NB4 (cell line): ENCODE data around the gene ARFRP1.

Source experiments
- DNase-seq: peaks from one replicate; pipeline ENCODE4 v3.0.0; 2010; ENCODE audit warnings: low read depth
- H3K4me3 ChIP-seq: one replicate; pipeline ENCODE4 v1.5.1; 2011; ENCODE audit warnings: mild to moderate bottlenecking, low read depth, low read length, moderate library complexity
- MYC ChIP-seq: IDR thresholded peaks from 2 replicates; pipeline ENCODE4 v1.6.1; 2011; ENCODE audit warnings: low read depth, low read length
- POLR2A ChIP-seq: IDR thresholded peaks from 2 replicates; pipeline ENCODE4 v1.6.1; 2011; ENCODE audit warnings: mild to moderate bottlenecking; ENCODE audit not compliant: insufficient read length; ENCODE audit errors: extremely low read depth
- TF ChIP-seq, protein P1 (sequence below): IDR thresholded peaks from 2 replicates; pipeline ENCODE4 v1.6.1; 2011; ENCODE audit warnings: low read depth, low read length
- TF ChIP-seq, protein P2 (sequence below): IDR thresholded peaks from one replicate; pipeline ENCODE4 v1.5.1; 2012; ENCODE audit warnings: low read depth, low read length

ARFRP1 gene

DNA sequence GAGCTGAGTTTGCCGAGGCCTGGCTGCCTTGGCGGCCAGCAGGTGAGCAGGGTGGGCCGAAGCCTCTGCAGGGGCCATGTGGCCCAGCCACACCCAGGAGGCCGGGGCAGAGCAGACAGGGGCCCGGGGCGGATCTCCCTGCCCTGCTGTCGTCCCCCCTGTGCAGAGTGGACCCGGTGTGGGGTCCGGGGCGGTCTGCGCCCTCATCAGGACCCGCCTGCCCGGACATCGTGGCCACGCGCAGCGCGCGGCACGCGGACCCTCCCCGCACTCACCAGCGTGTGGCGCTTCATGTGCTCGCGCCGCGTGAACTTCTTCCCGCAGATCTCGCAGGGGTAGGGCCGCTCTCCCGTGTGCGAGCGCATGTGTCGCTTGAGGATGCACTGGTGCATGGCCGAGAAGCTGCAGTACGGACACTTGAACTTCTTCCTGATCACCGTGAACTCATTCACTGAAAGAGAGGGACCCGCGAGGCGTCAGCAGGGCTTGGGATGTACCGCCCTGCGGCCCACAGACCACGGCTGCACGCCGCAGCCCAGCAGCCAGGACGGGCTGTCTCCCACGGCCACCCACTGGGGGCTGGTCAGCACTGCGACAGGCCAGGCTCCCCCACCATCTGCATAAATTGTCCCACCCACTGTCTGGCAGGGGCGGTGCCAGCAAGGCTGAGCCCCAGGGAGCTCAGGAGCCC is 44.8 kb upstream of the ARFRP1 start:
- TF ChIP-seq, protein P1, sequence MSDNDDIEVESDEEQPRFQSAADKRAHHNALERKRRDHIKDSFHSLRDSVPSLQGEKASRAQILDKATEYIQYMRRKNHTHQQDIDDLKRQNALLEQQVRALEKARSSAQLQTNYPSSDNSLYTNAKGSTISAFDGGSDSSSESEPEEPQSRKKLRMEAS: no peak
- TF ChIP-seq POLR2A: no peak
- TF ChIP-seq, protein P2, sequence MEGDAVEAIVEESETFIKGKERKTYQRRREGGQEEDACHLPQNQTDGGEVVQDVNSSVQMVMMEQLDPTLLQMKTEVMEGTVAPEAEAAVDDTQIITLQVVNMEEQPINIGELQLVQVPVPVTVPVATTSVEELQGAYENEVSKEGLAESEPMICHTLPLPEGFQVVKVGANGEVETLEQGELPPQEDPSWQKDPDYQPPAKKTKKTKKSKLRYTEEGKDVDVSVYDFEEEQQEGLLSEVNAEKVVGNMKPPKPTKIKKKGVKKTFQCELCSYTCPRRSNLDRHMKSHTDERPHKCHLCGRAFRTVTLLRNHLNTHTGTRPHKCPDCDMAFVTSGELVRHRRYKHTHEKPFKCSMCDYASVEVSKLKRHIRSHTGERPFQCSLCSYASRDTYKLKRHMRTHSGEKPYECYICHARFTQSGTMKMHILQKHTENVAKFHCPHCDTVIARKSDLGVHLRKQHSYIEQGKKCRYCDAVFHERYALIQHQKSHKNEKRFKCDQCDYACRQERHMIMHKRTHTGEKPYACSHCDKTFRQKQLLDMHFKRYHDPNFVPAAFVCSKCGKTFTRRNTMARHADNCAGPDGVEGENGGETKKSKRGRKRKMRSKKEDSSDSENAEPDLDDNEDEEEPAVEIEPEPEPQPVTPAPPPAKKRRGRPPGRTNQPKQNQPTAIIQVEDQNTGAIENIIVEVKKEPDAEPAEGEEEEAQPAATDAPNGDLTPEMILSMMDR: peak; percentile 3
- TF ChIP-seq MYC: no peak
- DNase-seq: no peak
- no peak overlapping the region for H3K4me3 ChIP-seq

DNA sequence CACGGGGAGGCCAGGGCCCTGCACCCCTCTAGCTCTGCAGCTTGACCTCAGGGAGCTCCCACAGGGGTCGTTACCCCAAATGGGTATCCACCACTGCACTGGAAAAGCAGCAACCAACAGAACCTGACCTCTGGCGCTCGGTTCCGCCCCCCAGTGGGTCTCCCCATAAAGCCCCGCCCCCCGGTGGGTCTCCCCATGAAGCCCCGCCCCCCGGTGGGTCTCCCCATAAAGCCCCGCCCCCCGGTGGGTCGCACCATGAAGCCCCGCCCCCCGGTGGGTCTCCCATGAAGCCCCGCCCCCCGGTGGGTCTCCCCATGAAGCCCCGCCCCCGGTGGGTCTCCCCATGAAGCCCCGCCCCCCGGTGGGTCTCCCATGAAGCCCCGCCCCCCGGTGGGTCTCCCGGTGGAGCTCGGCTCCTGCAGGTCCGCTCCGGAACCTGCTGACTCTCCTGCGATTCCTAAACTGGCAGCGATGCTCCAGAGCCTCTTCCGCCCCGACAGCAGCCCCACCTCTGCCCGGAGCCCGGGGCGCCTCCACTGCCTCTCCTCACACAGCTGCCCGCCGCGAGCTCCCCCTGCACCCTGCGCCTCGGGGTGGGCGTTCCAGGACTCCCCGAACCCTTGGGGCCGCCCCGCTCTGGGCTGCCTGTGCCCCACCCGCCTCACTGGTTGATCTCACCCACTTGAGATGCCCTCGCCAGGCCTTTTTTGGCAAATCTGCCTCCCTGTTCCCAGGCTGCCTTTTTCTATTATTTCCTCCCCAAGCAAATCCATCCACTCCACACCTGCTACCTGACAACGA is 43.9 kb upstream of the ARFRP1 start:
- TF ChIP-seq MYC (no peak), POLR2A (no peak)
- TF ChIP-seq, protein P2: no peak
- TF ChIP-seq, protein P1: no peak
- DNase-seq: no peak
- H3K4me3 ChIP-seq: no peak overlapping the region

DNA sequence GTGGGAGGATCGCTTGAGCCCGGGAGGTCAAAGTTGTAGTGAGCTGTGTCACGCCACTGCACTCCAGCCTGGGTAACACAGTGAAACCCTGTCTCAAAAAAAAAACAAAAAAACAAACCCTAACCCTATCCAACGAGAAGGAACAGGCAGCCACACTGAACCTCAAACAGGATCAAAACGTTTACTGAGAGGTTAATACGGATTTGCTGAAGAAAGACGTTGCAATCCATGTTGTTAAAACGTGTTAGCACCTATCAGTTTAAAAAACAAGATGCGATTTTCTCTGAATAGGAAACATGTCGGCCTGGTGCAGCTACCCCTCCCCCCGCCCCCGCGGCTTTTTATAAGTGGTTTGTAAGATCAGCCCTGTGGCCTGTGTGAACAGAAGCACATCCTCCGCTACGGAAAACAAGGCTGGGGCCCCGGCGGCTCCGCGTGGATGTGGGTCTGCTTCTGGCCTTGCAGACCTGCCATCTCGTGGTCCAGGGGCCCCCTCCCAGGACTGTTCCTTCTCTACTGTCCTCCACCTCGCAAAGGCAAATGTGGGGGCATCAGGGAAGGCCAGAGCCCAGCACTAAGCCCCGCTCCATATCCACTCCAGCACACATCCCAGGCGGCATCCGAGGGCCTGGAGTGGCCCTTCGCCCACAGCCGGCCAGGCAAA is 43.2 kb upstream of the ARFRP1 start:
- no peak overlapping the region for H3K4me3 ChIP-seq
- DNase-seq: peak; percentile 47
- TF ChIP-seq POLR2A (no peak), MYC (no peak)
- TF ChIP-seq, protein P1: no peak
- TF ChIP-seq, protein P2: no peak

DNA sequence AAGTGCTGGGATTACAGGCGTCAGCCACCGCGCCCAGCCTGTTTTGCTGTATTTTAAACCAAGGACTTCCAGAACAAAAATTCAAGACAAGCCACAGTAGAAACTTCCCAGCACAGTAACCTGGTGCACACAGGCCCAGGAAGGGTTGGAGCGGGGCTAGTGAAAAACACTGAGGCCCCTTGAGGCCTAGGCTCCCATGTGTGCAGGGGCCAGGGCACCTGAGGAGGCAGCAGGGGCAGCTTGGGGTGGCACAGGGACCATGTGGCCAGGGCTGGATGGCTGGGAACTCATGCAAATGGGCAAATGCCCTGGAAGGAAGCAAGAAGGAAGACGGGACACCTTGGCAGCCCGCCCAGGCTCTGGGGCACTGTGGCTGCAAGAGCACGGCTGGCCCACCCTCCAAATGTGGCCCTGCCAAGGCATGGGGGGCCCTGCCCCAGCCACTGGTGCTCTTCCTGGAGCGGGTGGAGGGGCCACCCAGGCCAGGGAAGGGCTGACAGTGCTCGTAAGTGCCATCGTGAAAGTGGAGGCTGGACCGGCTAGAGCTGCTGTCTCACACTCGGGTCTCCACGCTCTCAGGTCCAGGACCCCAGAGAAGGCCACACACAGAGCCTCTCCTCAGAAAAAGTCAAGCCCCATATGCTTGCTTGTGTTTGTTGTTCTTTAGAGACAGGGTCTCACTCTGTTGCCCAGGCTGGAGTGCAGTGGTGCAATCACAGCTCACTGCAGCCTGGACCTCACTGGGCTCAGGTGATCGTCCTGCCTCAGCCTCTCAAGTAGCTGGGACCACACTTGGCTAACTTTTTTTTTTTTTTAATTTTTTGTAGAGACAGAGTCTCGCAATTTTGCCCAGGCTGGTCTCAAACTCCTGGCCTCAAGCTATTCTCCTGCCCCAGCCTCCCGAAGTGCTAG is 42.1 kb upstream of the ARFRP1 start:
- TF ChIP-seq, protein P1: no peak
- no peak for TF ChIP-seq POLR2A
- TF ChIP-seq, protein P2: no peak
- DNase-seq: no peak
- H3K4me3 ChIP-seq: no peak overlapping the region

DNA sequence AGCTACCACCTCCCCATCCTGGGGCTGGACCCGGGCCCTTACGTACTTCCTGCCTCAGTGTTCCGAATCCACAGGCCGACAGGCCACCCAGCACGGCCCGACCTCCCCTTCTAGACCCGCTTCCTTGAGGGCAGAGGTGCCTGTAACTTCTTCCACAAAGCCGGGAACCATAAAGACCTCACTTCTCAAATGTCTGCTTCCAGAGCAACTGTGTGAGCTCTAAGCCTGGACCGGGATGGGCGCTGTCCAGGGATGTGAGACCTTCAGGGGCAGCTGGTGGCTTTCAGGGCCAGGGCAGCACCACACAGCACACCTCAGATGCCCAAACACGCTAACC is 41.1 kb upstream of the ARFRP1 start:
- TF ChIP-seq MYC (no peak), POLR2A (no peak)
- TF ChIP-seq, protein P1: no peak
- TF ChIP-seq, protein P2: no peak
- DNase-seq: no peak
- H3K4me3 ChIP-seq: no peak overlapping the region
